HEK293 (cell line): ENCODE measurements around the gene COA8.

Source experiments
- BCL11A ChIP-seq: fragments of 450-650 bp; formaldehyde crosslinking; IDR thresholded peaks from 2 replicates; pipeline ENCODE4 v1.5.1; 2016; ENCODE audit warnings: low read depth, missing biosample characterization, missing genetic modification characterization
- EGR2 ChIP-seq: fragments of 450-650 bp; formaldehyde crosslinking; IDR thresholded peaks from 2 replicates; pipeline ENCODE4 v1.5.1; 2016; ENCODE audit warnings: low read depth, missing biosample characterization, missing genetic modification characterization
- FEZF1 ChIP-seq: fragments of 450-650 bp; formaldehyde crosslinking; IDR thresholded peaks from 2 replicates; pipeline ENCODE4 v1.5.1; 2016; ENCODE audit warnings: missing biosample characterization, missing genetic modification characterization
- ZBTB6 ChIP-seq: fragments of 450-650 bp; formaldehyde crosslinking; IDR thresholded peaks from 2 replicates; pipeline ENCODE4 v1.5.1; 2017; ENCODE audit warnings: missing biosample characterization, missing genetic modification characterization
- ZFP69B ChIP-seq: fragments of 450-650 bp; formaldehyde crosslinking; IDR thresholded peaks from 2 replicates; pipeline ENCODE4 v1.5.1; 2016; ENCODE audit warnings: missing biosample characterization, missing genetic modification characterization
- ZIC2 ChIP-seq: fragments of 450-650 bp; formaldehyde crosslinking; IDR thresholded peaks from 2 replicates; pipeline ENCODE4 v1.5.1; 2016; ENCODE audit warnings: missing biosample characterization, missing genetic modification characterization
- ZNF155 ChIP-seq: fragments of 450-650 bp; formaldehyde crosslinking; IDR thresholded peaks from 2 replicates; pipeline ENCODE4 v1.5.1; 2016; ENCODE audit warnings: missing biosample characterization, missing genetic modification characterization
- ZNF174 ChIP-seq: fragments of 450-650 bp; formaldehyde crosslinking; IDR thresholded peaks from 2 replicates; pipeline ENCODE4 v1.5.0; 2017; ENCODE audit warnings: missing biosample characterization, mild to moderate bottlenecking, missing genetic modification characterization
- ZNF175 ChIP-seq: fragments of 450-650 bp; formaldehyde crosslinking; IDR thresholded peaks from 2 replicates; pipeline ENCODE4 v1.5.1; 2016; ENCODE audit warnings: missing biosample characterization, missing genetic modification characterization
- ZNF24 ChIP-seq: fragments of 450-650 bp; formaldehyde crosslinking; IDR thresholded peaks from 2 replicates; pipeline ENCODE4 v1.5.1; 2016; ENCODE audit warnings: missing biosample characterization, missing genetic modification characterization
- ZNF266 ChIP-seq: fragments of 450-650 bp; formaldehyde crosslinking; IDR thresholded peaks from 2 replicates; pipeline ENCODE4 v1.5.1; 2016; ENCODE audit warnings: missing biosample characterization, missing genetic modification characterization, low read depth
- ZNF544 ChIP-seq: fragments of 450-650 bp; formaldehyde crosslinking; IDR thresholded peaks from 2 replicates; pipeline ENCODE4 v1.5.0; 2017; ENCODE audit warnings: missing biosample characterization, missing genetic modification characterization
- ZNF548 ChIP-seq: fragments of 450-650 bp; formaldehyde crosslinking; IDR thresholded peaks from 2 replicates; pipeline ENCODE4 v1.5.1; 2016; ENCODE audit warnings: missing biosample characterization, missing genetic modification characterization
- ZNF555 ChIP-seq: fragments of 450-650 bp; formaldehyde crosslinking; conservative IDR thresholded peaks from 2 replicates; pipeline ENCODE4 v1.5.1; 2017; ENCODE audit warnings: missing biosample characterization, mild to moderate bottlenecking, missing genetic modification characterization, inconsistent platforms
- ZNF561 ChIP-seq: fragments of 450-650 bp; IDR thresholded peaks from 2 replicates; pipeline ENCODE4 v1.5.1; 2018; ENCODE audit warnings: missing biosample characterization, missing genetic modification characterization, borderline replicate concordance
- ZNF645 ChIP-seq: fragments of 450-650 bp; formaldehyde crosslinking; IDR thresholded peaks from 2 replicates; pipeline ENCODE4; 2016; ENCODE audit warnings: missing biosample characterization, missing genetic modification characterization
- ZNF654 ChIP-seq: fragments of 450-650 bp; formaldehyde crosslinking; IDR thresholded peaks from 2 replicates; pipeline ENCODE4 v1.5.1; 2016; ENCODE audit warnings: low read depth, missing biosample characterization, missing genetic modification characterization
- ZNF701 ChIP-seq: fragments of 450-650 bp; formaldehyde crosslinking; IDR thresholded peaks from 2 replicates; pipeline ENCODE4 v1.5.1; 2016; ENCODE audit warnings: missing biosample characterization, missing genetic modification characterization
- ZNF791 ChIP-seq: fragments of 450-650 bp; formaldehyde crosslinking; IDR thresholded peaks from 2 replicates; pipeline ENCODE4 v1.5.1; 2016; ENCODE audit warnings: missing biosample characterization, missing genetic modification characterization
- ZNF837 ChIP-seq: fragments of 450-650 bp; formaldehyde crosslinking; IDR thresholded peaks from 2 replicates; pipeline ENCODE4 v1.5.1; 2016; ENCODE audit warnings: missing biosample characterization, missing genetic modification characterization
- TF ChIP-seq, protein P1 (sequence below): fragments of 450-650 bp; formaldehyde crosslinking; IDR thresholded peaks from 2 replicates; pipeline ENCODE4 v1.5.1; 2016; ENCODE audit warnings: missing biosample characterization, missing genetic modification characterization
- TF ChIP-seq, protein P2 (sequence below): fragments of 450-650 bp; formaldehyde crosslinking; IDR thresholded peaks from 2 replicates; pipeline ENCODE4 v1.5.1; 2016; ENCODE audit warnings: missing biosample characterization, missing genetic modification characterization
- TF ChIP-seq, protein P3 (sequence below): fragments of 450-650 bp; formaldehyde crosslinking; IDR thresholded peaks from 2 replicates; pipeline ENCODE4 v1.5.1; 2016; ENCODE audit warnings: missing biosample characterization, missing genetic modification characterization
- TF ChIP-seq, protein P4 (sequence below): fragments of 450-650 bp; formaldehyde crosslinking; IDR thresholded peaks from 2 replicates; pipeline ENCODE4 v1.5.1; 2016; ENCODE audit warnings: missing biosample characterization, missing genetic modification characterization, borderline replicate concordance
- TF ChIP-seq, protein P5 (sequence below): sonication (generic); formaldehyde crosslinking; IDR thresholded peaks from 2 replicates; pipeline ENCODE4 v1.8.1; 2022; ENCODE audit warnings: mild to moderate bottlenecking, moderate library complexity, missing genetic modification reagents

Gene COA8

GRCh38 chr14:103597623-103598377, 35.0 kb downstream of the COA8 start (continued):
- TF ChIP-seq, protein P1, sequence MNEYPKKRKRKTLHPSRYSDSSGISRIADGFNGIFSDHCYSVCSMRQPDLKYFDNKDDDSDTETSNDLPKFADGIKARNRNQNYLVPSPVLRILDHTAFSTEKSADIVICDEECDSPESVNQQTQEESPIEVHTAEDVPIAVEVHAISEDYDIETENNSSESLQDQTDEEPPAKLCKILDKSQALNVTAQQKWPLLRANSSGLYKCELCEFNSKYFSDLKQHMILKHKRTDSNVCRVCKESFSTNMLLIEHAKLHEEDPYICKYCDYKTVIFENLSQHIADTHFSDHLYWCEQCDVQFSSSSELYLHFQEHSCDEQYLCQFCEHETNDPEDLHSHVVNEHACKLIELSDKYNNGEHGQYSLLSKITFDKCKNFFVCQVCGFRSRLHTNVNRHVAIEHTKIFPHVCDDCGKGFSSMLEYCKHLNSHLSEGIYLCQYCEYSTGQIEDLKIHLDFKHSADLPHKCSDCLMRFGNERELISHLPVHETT (tag by site-specific recombination) = 0 out of 2 replicates have a peak, but pooled peaks have one; percentile 30
- TF ChIP-seq ZNF701 (tag by site-specific recombination) (no peak), ZNF548 (tag by site-specific recombination) (no peak), ZNF175 (tag by site-specific recombination) (no peak), ZNF645 (tag by site-specific recombination) (no peak), ZNF24 (tag by site-specific recombination) (peak; percentile 89; the same call in 1 of the 2 replicates), ZNF555 (no peak), EGR2 (tag by site-specific recombination) (peak; percentile 69; the same call in 1 of the 2 replicates), ZNF544 (tag by site-specific recombination) (no peak), ZNF155 (tag by site-specific recombination) (no peak), ZNF266 (tag by site-specific recombination) (no peak), ZNF654 (tag by site-specific recombination) (no peak), ZFP69B (no peak), BCL11A (no peak), ZNF791 (no peak), ZBTB6 (tag by site-specific recombination) (no peak), ZNF837 (no peak), ZIC2 (tag by site-specific recombination) (no peak), ZNF174 (tag by site-specific recombination) (no peak), FEZF1 (tag by site-specific recombination) (no peak), ZNF561 (tag by site-specific recombination) (no peak)
- TF ChIP-seq, protein P2, sequence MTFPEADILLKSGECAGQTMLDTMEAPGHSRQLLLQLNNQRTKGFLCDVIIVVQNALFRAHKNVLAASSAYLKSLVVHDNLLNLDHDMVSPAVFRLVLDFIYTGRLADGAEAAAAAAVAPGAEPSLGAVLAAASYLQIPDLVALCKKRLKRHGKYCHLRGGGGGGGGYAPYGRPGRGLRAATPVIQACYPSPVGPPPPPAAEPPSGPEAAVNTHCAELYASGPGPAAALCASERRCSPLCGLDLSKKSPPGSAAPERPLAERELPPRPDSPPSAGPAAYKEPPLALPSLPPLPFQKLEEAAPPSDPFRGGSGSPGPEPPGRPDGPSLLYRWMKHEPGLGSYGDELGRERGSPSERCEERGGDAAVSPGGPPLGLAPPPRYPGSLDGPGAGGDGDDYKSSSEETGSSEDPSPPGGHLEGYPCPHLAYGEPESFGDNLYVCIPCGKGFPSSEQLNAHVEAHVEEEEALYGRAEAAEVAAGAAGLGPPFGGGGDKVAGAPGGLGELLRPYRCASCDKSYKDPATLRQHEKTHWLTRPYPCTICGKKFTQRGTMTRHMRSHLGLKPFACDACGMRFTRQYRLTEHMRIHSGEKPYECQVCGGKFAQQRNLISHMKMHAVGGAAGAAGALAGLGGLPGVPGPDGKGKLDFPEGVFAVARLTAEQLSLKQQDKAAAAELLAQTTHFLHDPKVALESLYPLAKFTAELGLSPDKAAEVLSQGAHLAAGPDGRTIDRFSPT (tag by site-specific recombination) = no peak
- TF ChIP-seq, protein P3, sequence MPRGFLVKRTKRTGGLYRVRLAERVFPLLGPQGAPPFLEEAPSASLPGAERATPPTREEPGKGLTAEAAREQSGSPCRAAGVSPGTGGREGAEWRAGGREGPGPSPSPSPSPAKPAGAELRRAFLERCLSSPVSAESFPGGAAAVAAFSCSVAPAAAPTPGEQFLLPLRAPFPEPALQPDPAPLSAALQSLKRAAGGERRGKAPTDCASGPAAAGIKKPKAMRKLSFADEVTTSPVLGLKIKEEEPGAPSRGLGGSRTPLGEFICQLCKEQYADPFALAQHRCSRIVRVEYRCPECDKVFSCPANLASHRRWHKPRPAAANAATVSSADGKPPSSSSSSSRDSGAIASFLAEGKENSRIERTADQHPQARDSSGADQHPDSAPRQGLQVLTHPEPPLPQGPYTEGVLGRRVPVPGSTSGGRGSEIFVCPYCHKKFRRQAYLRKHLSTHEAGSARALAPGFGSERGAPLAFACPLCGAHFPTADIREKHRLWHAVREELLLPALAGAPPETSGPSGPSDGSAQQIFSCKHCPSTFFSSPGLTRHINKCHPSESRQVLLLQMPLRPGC (tag by site-specific recombination) = no peak
- TF ChIP-seq, protein P4, sequence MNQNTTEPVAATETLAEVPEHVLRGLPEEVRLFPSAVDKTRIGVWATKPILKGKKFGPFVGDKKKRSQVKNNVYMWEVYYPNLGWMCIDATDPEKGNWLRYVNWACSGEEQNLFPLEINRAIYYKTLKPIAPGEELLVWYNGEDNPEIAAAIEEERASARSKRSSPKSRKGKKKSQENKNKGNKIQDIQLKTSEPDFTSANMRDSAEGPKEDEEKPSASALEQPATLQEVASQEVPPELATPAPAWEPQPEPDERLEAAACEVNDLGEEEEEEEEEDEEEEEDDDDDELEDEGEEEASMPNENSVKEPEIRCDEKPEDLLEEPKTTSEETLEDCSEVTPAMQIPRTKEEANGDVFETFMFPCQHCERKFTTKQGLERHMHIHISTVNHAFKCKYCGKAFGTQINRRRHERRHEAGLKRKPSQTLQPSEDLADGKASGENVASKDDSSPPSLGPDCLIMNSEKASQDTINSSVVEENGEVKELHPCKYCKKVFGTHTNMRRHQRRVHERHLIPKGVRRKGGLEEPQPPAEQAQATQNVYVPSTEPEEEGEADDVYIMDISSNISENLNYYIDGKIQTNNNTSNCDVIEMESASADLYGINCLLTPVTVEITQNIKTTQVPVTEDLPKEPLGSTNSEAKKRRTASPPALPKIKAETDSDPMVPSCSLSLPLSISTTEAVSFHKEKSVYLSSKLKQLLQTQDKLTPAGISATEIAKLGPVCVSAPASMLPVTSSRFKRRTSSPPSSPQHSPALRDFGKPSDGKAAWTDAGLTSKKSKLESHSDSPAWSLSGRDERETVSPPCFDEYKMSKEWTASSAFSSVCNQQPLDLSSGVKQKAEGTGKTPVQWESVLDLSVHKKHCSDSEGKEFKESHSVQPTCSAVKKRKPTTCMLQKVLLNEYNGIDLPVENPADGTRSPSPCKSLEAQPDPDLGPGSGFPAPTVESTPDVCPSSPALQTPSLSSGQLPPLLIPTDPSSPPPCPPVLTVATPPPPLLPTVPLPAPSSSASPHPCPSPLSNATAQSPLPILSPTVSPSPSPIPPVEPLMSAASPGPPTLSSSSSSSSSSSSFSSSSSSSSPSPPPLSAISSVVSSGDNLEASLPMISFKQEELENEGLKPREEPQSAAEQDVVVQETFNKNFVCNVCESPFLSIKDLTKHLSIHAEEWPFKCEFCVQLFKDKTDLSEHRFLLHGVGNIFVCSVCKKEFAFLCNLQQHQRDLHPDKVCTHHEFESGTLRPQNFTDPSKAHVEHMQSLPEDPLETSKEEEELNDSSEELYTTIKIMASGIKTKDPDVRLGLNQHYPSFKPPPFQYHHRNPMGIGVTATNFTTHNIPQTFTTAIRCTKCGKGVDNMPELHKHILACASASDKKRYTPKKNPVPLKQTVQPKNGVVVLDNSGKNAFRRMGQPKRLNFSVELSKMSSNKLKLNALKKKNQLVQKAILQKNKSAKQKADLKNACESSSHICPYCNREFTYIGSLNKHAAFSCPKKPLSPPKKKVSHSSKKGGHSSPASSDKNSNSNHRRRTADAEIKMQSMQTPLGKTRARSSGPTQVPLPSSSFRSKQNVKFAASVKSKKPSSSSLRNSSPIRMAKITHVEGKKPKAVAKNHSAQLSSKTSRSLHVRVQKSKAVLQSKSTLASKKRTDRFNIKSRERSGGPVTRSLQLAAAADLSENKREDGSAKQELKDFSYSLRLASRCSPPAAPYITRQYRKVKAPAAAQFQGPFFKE = no peak
- TF ChIP-seq, protein P5, sequence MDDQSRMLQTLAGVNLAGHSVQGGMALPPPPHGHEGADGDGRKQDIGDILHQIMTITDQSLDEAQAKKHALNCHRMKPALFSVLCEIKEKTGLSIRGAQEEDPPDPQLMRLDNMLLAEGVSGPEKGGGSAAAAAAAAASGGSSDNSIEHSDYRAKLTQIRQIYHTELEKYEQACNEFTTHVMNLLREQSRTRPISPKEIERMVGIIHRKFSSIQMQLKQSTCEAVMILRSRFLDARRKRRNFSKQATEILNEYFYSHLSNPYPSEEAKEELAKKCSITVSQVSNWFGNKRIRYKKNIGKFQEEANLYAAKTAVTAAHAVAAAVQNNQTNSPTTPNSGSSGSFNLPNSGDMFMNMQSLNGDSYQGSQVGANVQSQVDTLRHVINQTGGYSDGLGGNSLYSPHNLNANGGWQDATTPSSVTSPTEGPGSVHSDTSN (CRISPR knock-in tag) = no peak
